BLaER1 (cell line): ENCODE measurements around the gene PRKG1.
"Not testable (repeated sequence)": the region's sequence is repeated elsewhere in the genome, so short reads cannot be mapped to it uniquely, and the experiment has no call there.

Source experiments
- H3K27ac ChIP-seq: shearing (Covaris generic); formaldehyde crosslinking; 2 replicates; pipeline ENCODE4 v1.8.1; 2022
- H3K27me3 ChIP-seq: shearing (Covaris generic); formaldehyde crosslinking; 2 replicates; pipeline ENCODE4 v1.8.1; 2022
- H3K36me3 ChIP-seq: shearing (Covaris generic); formaldehyde crosslinking; 2 replicates; pipeline ENCODE4 v1.8.1; 2022
- H3K4me1 ChIP-seq: shearing (Covaris generic); formaldehyde crosslinking; 2 replicates; pipeline ENCODE4 v1.8.1; 2022
- H3K4me2 ChIP-seq: shearing (Covaris generic); formaldehyde crosslinking; 2 replicates; pipeline ENCODE4 v1.8.1; 2022
- H3K4me3 ChIP-seq: shearing (Covaris generic); formaldehyde crosslinking; 2 replicates; pipeline ENCODE4 v1.8.1; 2022
- H3K9ac ChIP-seq: shearing (Covaris generic); formaldehyde crosslinking; 2 replicates; pipeline ENCODE4 v1.8.1; 2022
- H3K9me3 ChIP-seq: shearing (Covaris generic); formaldehyde crosslinking; 2 replicates; pipeline ENCODE4 v1.8.1; 2022
- H4K20me1 ChIP-seq: shearing (Covaris generic); formaldehyde crosslinking; 2 replicates; pipeline ENCODE4 v1.8.1; 2022
- Cebpa-rat ChIP-seq: shearing (Covaris generic); IDR thresholded peaks from 2 replicates; pipeline ENCODE4 v1.8.1; 2022

The PRKG1 gene

DNA sequence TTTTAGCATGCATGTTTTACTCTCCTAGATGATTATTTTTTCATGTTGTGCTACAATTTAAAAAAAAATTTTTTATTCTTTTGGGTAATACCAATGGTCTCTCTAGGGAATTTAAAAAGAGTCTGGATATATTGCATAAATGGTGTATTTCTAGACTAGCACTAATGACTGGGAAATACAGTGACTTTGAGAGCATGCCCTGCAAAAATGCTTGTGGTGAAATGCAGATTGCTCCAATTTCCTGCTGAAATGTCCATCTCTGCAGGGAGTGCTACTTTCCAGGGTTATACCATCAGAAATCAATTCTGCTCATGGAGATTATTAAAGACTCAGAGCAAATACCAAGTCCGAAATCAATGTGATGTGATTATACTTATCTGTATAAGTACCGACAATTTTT, 186.1 kb downstream of the PRKG1 start:
- H3K9ac ChIP-seq: no peak overlapping the region
- no peak for TF ChIP-seq Cebpa-rat
- H3K36me3 ChIP-seq: no peaks in the 10 kb centered on the region
- no peak overlapping the region for H3K4me2 ChIP-seq
- no peak overlapping the region for H3K27ac ChIP-seq
- no peaks in the 10 kb centered on the region for H3K27me3 ChIP-seq
- H3K4me1 ChIP-seq: no peaks in the 10 kb centered on the region
- no peak overlapping the region for H3K4me3 ChIP-seq
- H4K20me1 ChIP-seq: no peaks in the 10 kb centered on the region
- H3K9me3 ChIP-seq: no peaks in the 10 kb centered on the region

DNA sequence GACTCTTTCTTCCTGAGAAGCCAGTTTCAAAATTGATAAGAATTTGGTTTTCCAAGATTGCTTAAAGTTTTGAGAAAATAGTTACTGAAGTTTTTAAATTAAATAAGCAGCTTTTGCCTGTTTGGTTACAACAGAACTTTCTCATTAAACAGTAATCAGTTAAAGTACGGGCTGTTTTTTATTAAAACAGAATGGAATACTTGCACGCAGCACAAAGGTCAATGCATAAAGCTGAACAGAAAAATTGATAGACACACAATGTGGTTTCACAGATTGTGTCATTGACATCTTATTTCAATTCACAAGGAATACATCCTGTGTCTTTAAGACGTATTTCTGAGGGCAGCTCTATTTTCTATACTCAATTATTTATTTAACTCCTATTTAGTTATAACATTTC, 192.2 kb downstream of the PRKG1 start:
- H3K36me3 ChIP-seq: no peaks in the 10 kb centered on the region
- no peak overlapping the region for H3K4me2 ChIP-seq
- TF ChIP-seq Cebpa-rat: no peak
- no peaks in the 10 kb centered on the region for H3K27me3 ChIP-seq
- H3K4me3 ChIP-seq: no peak overlapping the region
- no peak overlapping the region for H3K27ac ChIP-seq
- no peaks in the 10 kb centered on the region; the same call in 1 of the 2 replicates for H3K4me1 ChIP-seq
- H3K9ac ChIP-seq: no peak overlapping the region
- H4K20me1 ChIP-seq: no peaks in the 10 kb centered on the region
- H3K9me3 ChIP-seq: no peaks in the 10 kb centered on the region

GRCh38 chr10:51267980-51268570, 193.8 kb downstream of the PRKG1 start:
- H3K27ac ChIP-seq, H4K20me1 ChIP-seq, H3K9me3 ChIP-seq, H3K4me3 ChIP-seq, H3K36me3 ChIP-seq, H3K4me2 ChIP-seq, H3K4me1 ChIP-seq, H3K27me3 ChIP-seq, H3K9ac ChIP-seq: not testable (repeated sequence)

DNA sequence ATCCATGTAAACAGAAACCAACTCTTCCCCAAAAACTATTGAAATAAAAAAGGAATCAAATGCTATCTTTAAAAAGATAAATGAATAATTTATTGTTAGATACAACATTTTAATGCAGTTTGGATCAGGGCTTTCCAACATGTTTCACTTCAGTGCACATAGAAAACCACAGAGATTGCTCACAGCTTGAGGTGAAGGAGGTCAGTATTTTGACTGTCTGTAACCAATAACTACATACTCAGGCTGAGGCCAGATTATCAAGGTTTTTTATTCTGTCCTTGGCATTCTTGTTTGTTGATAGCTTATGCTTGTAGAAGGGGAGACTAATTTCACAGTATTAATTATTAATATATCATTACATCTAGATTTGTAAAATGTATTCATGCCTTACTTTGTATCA, 195.5 kb downstream of the PRKG1 start:
- no peak overlapping the region for H3K27ac ChIP-seq
- no peaks in the 10 kb centered on the region for H3K36me3 ChIP-seq
- H3K4me1 ChIP-seq: no peaks in the 10 kb centered on the region; the same call in 1 of the 2 replicates
- no peaks in the 10 kb centered on the region for H3K9me3 ChIP-seq
- no peak overlapping the region for H3K4me2 ChIP-seq
- H3K9ac ChIP-seq: no peak overlapping the region
- H3K4me3 ChIP-seq: no peak overlapping the region
- no peaks in the 10 kb centered on the region for H3K27me3 ChIP-seq
- no peaks in the 10 kb centered on the region for H4K20me1 ChIP-seq
- no peak for TF ChIP-seq Cebpa-rat

GRCh38 chr10:51270936-51271530, 196.7 kb downstream of the PRKG1 start:
- Histone ChIP-seq H3K27ac (no peak overlapping the region), H3K9ac (no peak overlapping the region), H3K9me3 (no peaks in the 10 kb centered on the region), H3K4me3 (no peak overlapping the region), H3K27me3 (no peaks in the 10 kb centered on the region), H4K20me1 (no peaks in the 10 kb centered on the region), H3K4me1 (no peaks in the 10 kb centered on the region; the same call in 1 of the 2 replicates), H3K4me2 (no peak overlapping the region), H3K36me3 (no peaks in the 10 kb centered on the region)
- no peak for TF ChIP-seq Cebpa-rat

DNA sequence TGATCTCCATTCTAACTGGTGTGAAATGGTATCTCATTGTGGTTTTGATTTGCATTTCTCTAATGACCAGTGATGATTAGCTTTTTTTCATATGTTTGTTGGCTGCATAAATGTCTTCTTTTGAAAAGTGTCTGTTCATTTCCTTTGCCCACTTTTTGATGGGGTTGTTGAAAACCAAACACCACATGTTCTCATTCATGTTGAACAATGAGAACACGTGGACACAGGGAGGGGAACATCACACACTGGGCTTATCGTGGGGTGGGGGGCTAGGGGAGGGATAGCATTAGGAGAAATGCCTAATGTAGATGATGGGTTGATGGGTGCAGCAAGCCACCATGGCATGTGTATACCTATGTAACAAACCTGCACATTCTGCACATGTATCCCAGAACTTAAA, 197.8 kb downstream of the PRKG1 start:
- not testable (repeated sequence) for H3K4me2 ChIP-seq, H3K9ac ChIP-seq, H3K36me3 ChIP-seq, H3K4me3 ChIP-seq, H3K27me3 ChIP-seq, H4K20me1 ChIP-seq, H3K4me1 ChIP-seq, H3K9me3 ChIP-seq, H3K27ac ChIP-seq

GRCh38 chr10:51272555-51272954, 198.3 kb downstream of the PRKG1 start:
- Histone ChIP-seq H3K4me2 (no peak overlapping the region), H3K27ac (no peak overlapping the region), H3K9ac (no peak overlapping the region), H3K9me3 (peaks cover 5% of the 10 kb centered on the region; the same call in 1 of the 2 replicates), H3K4me3 (no peak overlapping the region), H3K4me1 (no peaks in the 10 kb centered on the region; the same call in 1 of the 2 replicates), H4K20me1 (no peaks in the 10 kb centered on the region), H3K36me3 (no peaks in the 10 kb centered on the region), H3K27me3 (no peaks in the 10 kb centered on the region)
- TF ChIP-seq Cebpa-rat: no peak

GRCh38 chr10:51273574-51273973, 199.3 kb downstream of the PRKG1 start:
- H3K4me2 ChIP-seq: no peak overlapping the region
- no peak overlapping the region for H3K4me3 ChIP-seq
- H3K9ac ChIP-seq: no peak overlapping the region
- H3K4me1 ChIP-seq: no peaks in the 10 kb centered on the region; the same call in 1 of the 2 replicates
- no peaks in the 10 kb centered on the region for H3K27me3 ChIP-seq
- TF ChIP-seq Cebpa-rat: no peak
- no peaks in the 10 kb centered on the region for H4K20me1 ChIP-seq
- H3K9me3 ChIP-seq: peaks cover 5% of the 10 kb centered on the region; the same call in 1 of the 2 replicates
- H3K36me3 ChIP-seq: no peaks in the 10 kb centered on the region
- H3K27ac ChIP-seq: no peak overlapping the region

DNA sequence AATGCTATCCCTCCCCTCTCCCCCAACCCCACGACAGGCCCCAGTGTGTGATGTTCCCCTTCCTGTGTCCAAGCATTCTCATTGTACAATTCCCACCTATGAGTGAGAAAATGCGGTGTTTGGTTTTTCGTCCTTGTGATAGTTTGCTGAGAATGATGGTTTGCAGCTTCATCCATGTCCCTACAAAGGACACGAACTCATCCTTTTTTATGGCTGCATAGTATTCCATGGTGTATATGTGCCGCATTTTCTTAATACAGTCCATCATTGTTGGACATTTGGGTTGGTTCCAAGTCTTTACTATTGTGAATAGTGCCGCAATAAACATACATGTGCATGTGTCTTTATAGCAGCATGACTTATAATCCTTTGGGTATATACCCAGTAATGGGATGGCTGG, 201.8 kb downstream of the PRKG1 start:
- H3K27me3 ChIP-seq, H3K4me1 ChIP-seq, H4K20me1 ChIP-seq, H3K27ac ChIP-seq, H3K4me2 ChIP-seq, H3K9ac ChIP-seq, H3K4me3 ChIP-seq, H3K9me3 ChIP-seq, H3K36me3 ChIP-seq: not testable (repeated sequence)

GRCh38 chr10:51281387-51281786, 207.1 kb downstream of the PRKG1 start:
- not testable (repeated sequence) for H3K9me3 ChIP-seq, H3K4me1 ChIP-seq, H3K27ac ChIP-seq, H4K20me1 ChIP-seq, H3K4me2 ChIP-seq, H3K27me3 ChIP-seq, H3K9ac ChIP-seq, H3K36me3 ChIP-seq, H3K4me3 ChIP-seq

DNA sequence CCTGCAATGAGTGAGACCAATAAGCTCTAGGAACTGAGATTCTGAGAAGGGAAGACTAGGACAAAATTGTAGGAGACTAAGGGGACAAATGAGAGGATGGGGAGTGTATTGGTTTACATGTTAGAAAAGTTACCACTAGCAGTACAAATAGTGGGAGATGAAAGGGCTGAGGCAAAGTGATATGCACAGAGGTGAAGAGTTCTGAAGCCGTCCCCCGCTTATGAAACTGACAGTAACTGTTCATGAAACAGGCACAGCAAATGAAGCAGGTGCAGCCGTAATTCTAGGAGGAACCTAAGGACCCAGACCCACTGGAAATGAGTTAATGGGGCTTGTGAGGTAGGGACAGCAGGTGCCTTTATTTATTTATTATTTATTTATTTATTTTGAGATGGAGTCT, 211.3 kb downstream of the PRKG1 start:
- no peak for TF ChIP-seq Cebpa-rat
- H3K4me3 ChIP-seq: no peak overlapping the region
- no peaks in the 10 kb centered on the region for H3K36me3 ChIP-seq
- H4K20me1 ChIP-seq: no peaks in the 10 kb centered on the region
- H3K4me1 ChIP-seq: no peaks in the 10 kb centered on the region
- no peak overlapping the region for H3K27ac ChIP-seq
- H3K27me3 ChIP-seq: no peaks in the 10 kb centered on the region
- no peak overlapping the region for H3K9ac ChIP-seq
- H3K9me3 ChIP-seq: no peaks in the 10 kb centered on the region
- no peak overlapping the region for H3K4me2 ChIP-seq
